Hematopoietic multipotent progenitor cell treated with erythropoietin and hydrocortisone succinate and interleukin-3 and kit ligand, for 17 days (in vitro differentiated cells): ENCODE measurements around the gene CDCA4.
"Not testable (repeated sequence)": the region's sequence is repeated elsewhere in the genome, so short reads cannot be mapped to it uniquely, and the experiment has no call there.

Source experiments
- DNase-seq: peaks from one replicate; pipeline ENCODE4 v3.0.0-alpha.2; 2015; ENCODE audit warnings: low spot score

The CDCA4 gene

DNA sequence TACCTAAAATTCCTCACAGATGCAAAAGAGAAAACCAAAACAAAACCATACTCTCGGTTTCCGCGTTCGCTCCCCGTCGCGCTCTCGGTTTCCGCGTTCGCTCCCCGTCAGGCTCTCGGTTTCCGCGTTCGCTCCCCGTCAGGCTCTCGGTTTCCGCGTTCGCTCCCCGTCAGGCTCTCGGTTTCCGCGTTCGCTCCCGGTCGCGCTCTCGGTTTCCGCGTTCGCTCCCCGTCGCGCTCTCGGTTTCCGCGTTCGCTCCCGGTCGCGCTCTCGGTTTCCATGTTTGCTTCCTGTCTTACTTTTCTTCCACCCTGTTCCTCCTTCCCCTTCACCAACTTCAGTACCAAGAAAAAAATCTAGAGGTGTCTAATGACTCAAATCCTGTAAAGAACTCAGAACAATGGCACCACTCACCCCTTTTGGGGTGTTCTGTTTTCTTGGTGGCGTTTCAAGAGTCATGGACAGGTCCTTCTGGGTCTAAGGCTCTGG, 12.6 kb upstream of the CDCA4 start:
- DNase-seq, result not testable (repeated sequence)

DNA sequence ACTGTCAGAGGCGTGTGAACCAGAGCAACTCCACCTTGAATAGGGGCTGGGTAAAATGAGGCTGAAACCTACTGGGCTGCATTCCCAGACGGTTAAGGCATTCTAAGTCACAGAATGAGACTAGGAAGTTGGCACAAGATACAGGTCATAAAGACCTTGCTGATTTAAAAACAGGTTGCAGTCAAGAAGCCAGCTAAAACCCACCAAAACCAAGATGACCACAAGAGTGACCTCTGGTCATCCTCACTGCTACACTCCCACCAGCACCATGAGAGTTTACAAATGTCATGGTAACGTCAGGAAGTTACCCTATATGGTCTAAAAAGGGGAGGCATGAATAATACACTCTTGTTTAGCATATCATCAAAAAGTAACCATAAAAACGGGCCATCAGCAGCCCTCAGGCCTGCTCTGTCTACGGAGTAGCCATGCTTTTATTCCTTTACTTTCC, 11.6 kb upstream of the CDCA4 start:
- DNase-seq, result not testable (repeated sequence)

DNA sequence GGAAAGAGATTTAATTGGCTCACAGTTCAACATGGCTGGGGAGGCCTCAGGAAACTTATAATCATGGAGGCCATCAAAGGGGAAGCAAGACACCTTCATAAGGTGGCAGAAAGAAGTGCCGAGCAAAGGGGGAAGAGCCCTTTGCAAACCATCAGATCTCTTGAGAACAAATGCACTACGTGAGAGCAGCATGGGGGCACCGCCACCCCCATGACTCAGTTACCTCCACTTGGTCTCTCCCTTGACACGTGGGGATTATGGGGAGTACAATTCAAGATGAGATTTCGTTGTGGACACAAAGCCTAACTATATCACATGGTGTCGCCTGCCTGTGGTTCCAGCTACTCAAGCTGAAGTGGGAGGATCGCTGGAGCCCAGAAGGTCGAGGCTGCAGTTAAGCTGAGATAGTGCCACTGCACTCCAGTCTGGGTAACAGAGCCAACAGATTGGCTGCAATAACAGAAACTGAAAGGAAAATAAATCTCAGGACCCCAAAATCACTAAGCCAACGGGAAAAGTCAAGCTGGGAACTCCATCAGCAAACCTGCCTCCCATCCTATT, 10.0 kb upstream of the CDCA4 start:
- no peak for DNase-seq

DNA sequence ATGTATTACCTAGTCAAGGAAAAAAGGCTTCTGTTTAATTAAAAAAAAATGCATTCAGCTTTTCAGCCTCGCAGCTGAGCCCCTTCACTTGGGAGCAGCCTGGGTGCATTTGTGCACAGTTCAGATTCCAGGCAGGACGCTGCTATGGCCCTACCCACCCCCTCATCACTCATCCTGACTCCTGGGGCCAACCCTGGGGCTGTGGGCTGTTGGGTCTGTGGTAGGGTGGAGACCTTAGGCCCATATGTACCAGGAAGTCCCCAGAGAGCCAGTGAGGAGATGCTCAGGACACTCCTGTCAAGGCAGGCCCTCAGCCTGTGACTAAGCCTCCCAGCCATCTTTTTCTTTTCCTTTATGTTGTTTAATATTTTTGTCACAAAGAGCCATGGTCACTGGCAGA, 9.3 kb upstream of the CDCA4 start:
- DNase-seq, result no peak

DNA sequence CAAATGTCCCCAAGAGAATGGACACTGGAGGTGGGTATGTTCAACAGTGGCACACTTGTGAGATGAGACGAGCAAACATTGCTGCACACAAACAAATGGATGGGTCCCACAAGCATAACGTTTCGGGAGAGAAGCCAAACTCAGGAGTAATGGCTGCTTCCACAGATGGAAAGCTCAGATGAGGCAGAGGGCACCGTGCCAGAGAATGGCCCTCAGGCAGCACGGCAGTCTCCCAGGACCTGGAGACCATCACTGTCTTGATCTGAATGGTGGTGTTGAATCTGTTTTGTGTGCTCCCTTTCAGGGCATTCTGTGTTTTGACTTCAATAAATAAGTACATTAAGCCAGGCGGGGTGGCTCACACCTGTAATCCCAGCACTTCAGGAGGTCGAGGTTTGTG, 8.5 kb upstream of the CDCA4 start:
- no peak for DNase-seq

DNA sequence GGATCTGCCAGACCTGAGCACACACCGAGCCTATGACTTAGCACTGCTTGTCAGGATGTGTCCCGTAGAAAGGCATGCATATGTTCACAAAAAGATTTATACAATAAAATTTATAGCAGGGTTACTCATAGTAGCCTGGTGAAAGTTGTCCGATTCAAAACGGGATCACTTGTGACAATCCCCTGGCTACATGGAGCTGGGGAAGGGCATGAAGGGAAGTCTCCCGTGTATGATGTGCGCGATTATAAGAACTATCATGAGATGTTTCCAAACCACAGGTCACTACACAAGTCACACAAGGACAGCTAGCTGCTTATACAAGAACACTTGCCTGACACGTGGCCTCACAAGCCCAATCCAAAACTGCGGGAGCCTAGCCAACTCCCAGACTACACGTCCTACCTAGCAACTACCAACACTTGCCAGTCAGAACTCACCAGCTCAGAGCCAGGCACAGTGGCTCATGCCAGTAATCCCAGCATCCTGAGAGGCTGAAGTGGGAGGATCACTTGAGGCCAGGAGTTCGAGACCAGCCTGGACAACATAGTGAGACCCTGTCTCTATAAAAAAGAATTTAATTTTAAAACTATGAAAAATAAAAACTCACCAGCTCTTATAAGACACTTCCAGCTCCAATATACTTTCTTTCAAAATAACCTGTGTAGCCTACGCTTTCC, 7.5 kb upstream of the CDCA4 start:
- DNase-seq, result no peak

DNA sequence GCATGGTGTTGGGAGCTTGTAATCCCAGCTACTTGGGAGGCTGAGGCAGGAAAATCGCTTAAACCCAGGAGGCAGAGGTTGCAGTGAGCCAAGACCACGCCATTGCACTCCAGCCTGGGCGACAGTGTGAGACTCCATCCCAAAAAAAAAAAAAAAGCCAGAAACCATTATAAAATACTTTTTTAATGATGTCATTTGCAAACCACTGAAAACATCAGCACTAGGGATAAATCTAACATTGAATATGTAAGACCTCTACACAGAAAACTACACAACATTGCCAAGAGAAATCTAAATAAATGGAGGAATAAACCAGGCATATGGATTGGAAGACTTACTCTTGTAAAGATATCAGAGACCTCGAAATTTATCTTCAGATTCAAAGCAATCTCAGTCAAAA, 6.8 kb upstream of the CDCA4 start:
- DNase-seq, result not testable (repeated sequence)

DNA sequence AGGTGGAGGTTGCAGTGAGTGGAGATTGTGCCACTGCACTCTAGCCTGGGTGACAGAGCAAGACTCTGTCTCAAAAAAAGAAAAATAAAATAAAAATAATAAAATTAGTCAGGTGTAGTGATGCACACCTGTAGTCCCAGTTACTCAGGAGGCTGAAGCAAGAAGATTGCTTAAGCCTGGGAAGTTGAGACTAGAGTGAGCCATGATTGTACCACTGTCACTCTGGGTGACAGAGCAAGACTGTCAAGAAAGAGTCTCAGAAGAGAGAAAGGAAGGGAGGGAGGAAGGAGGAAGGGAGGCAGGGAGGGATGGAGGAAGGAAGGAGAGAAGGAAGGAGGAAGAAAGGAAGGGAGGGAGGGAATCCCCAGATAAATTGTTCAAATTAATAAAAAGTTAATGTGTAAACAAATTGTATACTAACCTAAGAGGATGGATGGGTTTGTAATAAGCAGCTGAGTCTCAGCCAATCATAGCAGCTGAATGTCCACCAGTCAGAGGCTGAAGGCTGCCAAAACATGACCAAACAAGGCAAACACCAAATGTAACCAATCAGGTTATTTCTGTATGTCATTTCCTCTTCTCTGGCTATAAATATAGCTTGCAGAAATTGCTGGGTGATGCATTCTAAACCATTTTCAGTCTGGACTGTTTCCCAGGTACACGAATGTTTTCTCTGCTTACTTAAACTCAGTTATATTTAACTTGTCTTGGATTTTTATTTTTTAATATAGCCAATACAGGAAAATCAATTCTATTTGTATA, 6.1 kb upstream of the CDCA4 start:
- DNase-seq, result no peak

DNA sequence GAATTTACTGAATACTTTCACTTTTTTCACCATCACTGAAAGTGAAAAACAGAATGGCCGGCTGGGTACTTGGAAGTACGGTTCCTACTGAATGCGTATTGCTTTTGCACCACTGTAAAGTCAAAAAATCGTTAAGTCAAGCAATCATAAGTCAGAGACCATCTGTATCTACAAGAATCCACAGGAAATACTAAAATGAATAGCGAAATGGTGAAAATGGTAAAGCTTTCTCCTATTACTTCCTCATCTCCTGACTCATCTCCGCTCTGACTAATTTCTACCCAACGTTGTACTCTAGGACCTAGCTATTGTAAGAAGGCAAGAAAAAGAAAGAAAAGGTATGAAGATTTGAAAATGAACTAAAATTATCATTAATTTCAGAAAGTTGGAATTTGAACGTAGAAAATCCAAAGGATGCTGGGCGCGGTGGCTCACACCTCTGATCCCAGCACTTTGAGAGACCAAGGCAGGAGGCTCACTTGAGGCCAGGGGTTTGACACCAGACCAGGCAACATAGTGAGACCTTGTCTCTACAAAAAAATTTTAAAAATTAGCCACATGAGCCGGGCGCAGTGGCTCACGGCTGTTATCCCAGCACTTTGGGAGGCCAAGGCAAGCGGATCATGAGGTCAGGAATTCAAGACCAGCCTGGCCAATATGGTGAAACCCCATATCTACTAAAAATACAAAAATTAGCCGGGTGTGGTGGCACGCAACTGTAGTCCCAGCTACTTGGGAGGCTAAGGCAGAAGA, 5.3 kb upstream of the CDCA4 start:
- DNase-seq, result no peak

DNA sequence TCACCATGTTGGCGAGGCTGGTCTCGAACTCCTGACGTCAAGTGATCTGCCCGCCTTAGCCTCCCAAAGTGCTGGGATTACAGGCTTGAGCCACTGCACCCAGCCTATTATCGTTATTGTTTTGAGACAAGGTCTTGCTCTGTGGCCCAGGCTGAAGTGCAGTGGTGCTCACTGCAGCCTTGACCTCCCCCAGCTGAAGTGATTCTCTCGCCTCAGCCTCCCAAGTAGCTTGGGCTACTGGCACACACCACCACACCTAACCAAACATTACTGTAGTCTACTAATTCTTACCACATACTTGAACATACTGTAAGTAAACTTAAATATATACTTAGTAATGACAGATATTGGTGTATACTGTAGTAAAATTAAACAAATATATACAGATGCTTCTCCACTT, 4.5 kb upstream of the CDCA4 start:
- no peak for DNase-seq

DNA sequence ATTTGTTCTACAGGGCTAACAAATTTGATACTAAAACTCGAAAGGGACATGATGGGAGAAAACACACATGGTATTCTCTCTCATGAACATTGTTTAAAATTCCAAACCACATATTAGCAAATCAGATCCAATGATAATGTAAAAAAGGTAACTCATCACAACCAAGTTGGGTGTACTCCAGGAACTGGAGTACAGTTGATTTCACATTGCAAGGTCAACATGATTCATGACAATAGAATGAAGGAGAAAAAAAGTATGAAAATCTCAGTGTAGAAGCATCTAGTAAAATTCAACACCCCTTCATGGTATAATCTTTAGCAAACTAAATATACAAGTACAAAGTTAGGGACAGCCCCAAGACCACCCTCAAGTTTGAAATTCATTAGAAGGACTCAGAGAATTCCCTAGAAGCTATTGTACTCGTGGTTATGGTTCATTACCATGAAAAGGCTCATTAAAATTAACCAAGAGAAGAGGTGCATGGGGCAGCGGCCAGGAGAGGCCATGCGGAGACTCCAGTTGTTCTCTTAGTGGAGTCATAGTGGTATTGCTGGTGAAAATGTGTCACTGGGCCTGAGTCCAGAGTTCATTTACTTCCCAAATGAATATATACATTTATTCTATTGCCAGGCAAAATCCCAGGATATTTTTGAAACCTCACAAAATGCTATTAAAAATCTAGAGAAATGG, 3.1 kb upstream of the CDCA4 start:
- no peak for DNase-seq

DNA sequence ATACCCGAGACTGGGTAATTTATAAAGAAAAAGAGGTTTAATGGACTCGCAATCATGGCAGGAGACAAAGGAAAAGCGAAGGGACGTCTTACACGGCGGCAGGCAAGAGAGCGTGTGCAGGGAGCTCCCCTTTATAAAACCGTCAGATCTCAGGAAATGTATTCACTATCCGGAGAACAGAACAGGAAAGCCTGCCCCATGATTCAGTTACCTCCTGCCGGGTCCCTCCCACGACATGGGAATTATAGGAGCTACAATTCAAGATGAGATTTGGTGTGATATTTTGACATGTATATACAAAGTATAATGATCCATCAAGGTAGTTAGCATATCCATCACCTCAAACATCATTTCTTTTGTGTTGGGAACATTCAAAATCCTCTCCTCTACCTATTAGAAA, 2.3 kb upstream of the CDCA4 start:
- no peak for DNase-seq

DNA sequence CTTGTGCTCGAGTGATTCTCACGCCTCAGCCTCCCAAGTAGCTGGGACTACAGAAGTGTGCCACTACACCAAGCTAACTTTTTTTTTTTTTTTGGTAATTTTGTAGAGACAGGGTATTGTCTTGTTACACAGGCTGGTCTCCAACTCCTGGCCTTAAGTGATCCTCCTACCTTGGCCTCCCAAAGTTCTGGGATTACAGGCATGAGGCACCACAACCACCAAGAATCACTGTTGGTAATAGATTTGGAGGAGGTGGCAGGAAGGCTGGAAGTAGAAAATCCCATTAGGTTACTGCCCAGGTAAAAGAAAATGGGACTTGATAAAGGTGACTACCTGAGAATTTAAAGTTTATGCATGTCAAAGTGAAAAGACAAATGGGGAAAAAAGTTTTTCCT, 1.4 kb upstream of the CDCA4 start:
- DNase-seq, result no peak

DNA sequence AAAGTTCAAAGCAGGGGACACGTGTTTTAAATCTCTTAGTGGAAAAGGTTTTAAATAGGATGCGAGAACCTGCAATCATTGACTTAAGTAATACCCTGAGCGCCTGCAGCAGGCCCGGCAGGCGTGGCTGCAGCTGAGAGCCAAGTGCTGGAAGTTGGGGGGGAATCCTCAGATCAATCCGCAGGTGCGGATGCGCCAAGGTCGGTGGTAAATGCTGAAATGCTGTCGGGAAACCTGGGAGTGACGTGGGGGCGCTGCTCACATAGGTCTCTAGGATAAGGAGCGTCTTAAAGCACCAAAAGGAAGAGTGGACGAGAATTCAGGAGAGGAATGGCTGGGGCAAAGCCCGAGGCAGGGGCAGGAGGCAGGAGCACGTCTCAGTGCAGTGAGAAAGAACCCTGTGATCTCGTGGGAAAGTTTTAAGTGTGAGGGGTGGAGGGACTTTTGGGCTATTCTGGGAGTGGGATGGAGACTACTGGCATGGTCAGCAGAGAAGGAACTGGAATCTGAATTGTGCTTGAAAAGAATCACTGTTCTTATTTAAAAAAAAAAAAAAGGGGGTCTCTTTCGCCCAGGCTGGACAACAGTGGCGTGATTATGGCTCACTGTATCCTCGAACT, 883 bp upstream of the CDCA4 start:
- DNase-seq, result no peak

DNA sequence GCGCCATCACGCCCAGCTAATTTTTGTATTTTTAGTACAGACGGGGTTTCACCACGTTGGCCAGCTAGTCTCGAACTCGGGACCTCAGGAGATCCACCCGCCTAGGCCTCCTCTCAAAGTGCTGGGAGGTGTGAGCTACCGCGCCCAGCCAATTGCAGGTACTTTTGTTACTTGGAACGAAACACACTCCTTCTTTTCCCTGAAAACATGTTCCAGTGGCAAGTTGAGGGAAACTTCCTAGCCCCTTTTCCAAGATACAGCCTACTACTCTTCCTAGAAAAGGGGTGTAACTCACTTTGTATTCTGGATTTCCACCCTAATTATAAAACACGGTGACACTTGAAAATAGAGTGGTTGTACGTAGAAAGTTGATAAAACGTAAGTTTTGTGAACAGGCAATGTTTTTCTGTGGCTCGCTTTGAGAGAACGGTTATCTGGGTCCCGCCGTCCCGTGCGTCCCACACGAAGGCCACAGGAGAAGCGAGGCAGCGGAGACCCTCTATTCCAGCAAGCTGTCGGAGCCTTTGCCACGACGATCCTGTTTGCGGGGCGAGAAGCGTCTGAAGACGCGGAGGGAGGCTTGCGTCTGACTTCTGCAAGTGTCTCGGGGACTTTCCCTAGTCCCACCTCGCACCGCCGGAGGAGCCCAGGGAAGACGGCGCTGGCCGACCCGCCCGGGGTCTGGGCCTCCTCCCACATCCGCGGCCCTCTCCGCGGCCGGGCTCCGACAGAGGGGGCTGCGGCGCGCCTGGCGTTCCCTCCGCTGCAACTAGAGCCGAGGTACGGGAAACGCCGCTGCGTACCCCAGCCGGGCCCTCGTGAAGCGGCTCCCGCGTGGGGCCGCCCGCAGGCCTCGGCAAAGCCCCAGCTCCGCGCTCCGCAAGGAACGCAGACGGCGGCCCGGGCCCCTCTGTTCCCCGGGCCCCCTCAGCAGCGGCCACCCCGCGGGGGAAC, 745 bp downstream of the CDCA4 start:
- DNase-seq, result peak; percentile 27

DNA sequence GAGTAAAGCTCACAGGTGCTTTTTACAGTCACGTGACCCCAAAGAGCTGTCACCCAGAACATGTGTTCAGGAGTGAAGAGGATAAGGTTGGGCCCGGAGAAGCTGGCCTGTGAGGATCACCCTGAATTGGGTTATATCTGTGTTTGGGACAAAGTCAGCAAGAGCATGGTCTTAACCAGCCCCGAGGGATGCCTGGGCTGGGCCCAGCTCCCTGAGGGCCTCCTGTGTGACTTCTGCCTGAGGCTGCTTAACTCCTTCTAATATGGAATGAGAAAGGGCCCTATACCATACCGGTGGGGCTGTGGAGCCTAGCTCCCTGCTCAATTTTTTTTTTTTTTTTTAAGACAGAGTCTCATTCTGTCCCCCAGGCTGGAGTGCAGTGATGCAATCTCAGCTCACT, 2.5 kb downstream of the CDCA4 start:
- no peak for DNase-seq

DNA sequence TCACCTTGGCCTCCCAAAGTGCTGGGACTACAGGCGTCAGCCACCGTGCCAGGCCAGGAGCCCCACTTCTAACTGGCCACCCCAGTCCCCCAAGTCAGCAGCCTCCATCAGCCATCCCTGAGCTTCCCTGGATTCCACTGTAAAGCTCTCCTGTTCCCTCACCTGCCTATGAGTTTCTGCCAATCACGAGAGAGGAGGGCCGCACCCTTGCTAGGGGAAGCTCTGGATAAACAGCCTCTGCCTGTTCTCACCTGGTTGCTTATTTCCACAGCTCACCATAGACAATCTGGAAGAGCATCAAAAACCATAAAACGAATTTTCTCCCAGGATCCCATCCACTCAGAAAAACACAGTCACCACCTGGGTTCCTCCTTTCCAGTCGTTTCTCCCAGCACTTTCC, 5.0 kb downstream of the CDCA4 start:
- no peak for DNase-seq

DNA sequence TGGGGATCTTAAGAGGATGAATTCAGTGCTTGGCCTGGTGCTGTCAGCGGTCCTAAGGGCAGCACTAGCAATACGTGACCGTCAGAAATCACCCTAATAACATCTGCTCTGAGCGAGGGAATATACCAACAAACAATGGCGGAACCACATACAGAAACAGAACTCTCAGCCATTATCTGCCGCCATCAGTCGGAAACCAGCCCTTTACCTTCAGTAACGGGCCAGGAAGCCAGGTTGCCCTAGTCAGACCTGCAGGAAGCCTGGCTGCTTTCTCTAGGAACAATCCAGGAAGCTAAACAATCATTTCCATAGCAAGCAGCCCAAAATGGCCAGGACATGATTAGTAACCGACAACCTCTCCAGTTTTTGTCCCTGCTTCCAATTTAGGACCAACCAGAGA, 5.6 kb downstream of the CDCA4 start:
- no peak for DNase-seq

DNA sequence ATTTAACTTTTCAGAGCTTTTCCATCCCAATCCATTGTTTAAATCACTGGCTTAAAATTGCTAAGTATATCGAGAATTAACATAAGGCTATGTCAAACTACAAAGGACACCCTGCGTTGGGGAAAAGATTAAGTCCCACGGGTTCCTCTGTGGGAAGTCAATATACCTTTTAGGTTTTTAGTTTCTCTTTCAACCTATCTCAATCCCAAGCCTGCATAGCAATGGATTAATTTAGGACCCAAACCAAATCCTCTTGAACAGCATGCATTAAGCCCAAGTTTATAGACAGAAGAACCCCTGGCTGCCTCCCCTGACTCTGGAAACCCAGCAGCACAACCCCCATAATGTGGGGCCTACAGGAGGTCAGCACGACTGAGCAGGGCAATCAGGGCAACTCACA, 6.3 kb downstream of the CDCA4 start:
- DNase-seq, result no peak

DNA sequence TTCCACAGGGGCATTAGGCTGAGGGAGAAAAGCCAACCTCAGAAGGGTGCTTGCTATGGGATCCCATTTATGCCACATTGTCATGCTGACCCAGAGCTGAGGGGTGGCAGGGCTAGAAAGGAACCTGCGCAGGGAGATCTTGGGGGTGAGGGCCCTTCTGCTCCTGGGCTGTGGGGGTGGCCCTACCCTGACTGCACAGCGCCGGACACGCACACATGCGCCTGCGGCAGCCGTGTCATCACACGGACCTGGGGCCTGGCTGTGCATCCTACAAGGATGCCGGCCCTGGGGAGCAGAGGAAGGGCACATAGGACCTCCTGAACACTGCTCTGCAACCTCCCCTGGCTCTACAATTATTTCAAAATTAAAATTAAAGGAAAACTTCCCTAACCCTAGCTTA, 6.9 kb downstream of the CDCA4 start:
- no peak for DNase-seq
